ENCODE data around the gene PLEKHA5.
A peak's percentile ranks its signal among the peaks of the same experiment; 100 is the strongest.
"Not testable (repeated sequence)": the region's sequence is repeated elsewhere in the genome, so short reads cannot be mapped to it uniquely, and the experiment has no call there.

Gene PLEKHA5, protein sequence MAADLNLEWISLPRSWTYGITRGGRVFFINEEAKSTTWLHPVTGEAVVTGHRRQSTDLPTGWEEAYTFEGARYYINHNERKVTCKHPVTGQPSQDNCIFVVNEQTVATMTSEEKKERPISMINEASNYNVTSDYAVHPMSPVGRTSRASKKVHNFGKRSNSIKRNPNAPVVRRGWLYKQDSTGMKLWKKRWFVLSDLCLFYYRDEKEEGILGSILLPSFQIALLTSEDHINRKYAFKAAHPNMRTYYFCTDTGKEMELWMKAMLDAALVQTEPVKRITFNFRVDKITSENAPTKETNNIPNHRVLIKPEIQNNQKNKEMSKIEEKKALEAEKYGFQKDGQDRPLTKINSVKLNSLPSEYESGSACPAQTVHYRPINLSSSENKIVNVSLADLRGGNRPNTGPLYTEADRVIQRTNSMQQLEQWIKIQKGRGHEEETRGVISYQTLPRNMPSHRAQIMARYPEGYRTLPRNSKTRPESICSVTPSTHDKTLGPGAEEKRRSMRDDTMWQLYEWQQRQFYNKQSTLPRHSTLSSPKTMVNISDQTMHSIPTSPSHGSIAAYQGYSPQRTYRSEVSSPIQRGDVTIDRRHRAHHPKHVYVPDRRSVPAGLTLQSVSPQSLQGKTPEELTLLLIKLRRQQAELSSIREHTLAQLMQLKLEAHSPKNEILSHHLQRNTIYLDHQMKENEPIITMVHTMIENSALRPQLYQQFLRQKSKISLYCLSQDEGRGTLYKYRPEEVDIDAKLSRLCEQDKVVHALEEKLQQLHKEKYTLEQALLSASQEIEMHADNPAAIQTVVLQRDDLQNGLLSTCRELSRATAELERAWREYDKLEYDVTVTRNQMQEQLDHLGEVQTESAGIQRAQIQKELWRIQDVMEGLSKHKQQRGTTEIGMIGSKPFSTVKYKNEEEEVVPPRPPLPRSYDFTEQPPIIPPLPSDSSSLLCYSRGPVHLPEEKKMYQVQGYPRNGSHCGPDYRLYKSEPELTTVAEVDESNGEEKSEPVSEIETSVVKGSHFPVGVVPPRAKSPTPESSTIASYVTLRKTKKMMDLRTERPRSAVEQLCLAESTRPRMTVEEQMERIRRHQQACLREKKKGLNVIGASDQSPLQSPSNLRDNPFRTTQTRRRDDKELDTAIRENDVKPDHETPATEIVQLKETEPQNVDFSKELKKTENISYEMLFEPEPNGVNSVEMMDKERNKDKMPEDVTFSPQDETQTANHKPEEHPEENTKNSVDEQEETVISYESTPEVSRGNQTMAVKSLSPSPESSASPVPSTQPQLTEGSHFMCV

DNA sequence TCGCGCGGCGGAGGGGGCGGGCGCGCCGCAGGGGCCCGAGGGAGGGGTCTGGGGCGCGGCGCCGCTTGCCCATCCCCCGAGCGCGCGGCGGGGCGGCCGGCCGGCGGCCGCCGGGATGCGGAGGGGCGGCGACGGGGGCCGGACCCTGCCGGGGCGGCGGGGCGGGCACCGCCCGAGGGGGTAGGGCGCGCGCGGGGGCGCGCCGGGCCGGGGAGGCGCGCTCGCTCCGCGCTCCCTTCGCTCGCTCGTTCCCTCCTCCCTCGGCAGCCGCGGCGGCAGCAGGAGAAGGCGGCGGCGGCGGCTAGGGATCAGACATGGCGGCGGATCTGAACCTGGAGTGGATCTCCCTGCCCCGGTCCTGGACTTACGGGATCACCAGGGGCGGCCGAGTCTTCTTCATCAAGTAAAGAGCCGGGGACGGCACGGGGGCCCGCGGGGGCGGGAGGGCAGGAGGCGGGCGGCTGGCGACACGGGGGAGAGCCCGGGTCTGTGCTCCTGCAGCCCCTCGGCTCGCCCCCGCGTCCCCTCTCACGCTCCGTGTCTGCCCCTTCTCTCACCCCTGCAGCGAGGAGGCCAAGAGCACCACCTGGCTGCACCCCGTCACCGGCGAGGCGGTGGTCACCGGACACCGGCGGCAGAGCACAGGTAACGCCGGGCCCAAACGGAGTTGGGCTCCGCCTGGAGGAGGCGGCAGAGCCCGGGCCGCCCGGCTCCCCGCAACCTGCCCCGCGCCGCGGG is at the start of gene PLEKHA5:
Gene PLEKHA5, plus strand, starts transcription at position 248 of the 738 bp plus-strand sequence. Its CDS starts 67 bp downstream, at position 315.
- peak; percentile 27 to 52 for DNase-seq

DNA sequence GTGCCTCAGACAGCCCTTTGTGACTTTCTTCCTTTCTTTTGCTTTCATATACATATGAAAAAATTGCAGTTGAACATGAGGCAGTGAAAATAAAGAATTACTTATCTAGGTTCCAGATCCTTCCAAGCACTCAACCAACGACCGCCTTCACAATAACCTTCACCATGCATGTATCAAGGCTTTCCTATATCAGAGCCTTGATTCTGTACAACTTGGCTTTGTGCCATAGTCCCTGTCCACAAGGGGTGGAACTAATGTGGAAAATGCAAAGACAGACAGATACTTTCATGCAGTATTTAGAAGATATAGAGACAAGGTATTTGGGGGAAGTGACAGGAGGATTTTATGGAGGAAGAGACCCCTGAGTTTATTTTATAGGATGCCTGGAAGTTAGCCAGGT is 48.6 kb upstream of the PLEKHA5 start:
- DNase-seq: no peak

DNA sequence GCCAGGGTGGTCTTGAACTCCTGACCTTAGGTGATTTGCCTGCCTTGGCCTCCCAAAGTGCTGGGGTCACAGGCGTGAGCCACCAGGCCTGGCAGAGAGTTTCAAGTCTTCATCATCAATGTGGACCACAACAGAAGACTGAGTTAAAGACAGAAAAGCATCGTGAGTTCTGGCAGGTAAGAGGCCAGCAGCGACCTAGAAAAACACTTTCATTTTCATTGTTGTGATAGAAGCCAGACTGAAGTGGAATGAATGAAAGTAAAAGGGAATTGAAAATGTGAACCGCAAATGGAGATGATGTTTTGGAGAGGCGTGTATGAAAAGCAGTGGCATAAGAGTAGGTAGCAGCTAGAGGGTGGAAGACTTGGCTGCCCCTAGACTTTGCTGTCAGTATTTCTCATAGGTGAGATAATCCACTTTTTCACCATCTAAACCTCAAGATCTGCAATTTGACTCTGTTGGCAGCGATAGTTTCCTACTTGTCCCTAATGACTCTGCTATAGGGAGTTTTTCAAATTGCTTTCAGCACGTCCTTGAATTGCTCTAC is 47.1 kb upstream of the PLEKHA5 start:
- DNase-seq: no peak

DNA sequence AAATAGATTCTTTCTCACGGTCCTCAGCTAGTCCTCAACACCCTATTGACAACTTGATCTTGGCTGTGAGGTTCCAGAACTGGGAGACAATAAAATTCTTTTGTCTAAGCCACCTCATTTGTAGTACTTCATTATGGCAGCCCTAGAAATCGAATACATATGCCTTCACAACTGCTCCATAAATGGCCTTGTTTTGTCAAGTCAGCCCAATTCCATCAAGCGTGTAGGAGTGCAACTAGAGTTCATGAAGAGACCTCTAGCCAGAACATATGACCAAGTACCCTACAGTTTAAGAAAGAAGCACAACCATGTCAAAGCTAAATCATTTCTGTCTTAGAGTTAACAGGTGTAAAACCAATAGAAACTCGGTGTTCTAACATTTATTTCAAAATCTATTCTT is 45.0 kb upstream of the PLEKHA5 start:
- DNase-seq: no peak

DNA sequence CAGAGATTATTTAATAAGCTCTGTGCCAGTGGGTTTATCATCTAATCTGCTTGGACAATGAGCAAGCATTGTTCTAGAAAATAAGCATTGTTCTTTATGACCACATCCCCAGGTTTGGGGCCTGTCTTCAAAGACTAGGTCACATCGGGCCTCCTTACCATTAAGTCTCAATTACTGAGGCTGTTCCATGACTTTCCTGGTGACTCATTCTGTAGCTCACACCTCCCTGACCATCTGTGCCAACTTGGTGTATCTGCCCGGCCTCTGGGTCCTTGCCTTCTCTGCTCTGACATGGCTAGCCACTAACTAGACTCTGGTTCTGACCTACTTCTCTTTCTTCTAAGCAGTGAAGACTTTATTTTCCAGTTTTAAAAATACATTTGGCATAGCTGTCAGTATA is 44.4 kb upstream of the PLEKHA5 start:
- no peak for DNase-seq

DNA sequence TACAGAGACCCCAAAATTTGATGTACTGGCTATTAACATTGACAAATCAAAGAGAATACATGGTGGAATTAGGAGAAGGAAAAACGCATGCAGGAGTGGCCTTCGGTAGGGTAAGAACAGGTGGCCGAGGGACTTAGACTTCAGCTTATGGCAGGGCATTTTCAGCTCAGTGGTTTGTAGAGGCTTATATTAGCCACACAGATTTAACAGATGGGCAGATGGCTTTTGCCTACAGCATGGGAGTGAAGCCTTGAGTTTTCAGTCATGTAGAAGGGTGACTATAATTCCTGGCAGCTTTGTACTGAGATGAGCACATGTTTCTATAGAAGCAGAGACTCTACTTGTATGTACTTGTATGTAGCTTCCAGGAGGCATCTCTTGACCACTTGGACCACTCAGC is 40.9 kb upstream of the PLEKHA5 start:
- DNase-seq: no peak

DNA sequence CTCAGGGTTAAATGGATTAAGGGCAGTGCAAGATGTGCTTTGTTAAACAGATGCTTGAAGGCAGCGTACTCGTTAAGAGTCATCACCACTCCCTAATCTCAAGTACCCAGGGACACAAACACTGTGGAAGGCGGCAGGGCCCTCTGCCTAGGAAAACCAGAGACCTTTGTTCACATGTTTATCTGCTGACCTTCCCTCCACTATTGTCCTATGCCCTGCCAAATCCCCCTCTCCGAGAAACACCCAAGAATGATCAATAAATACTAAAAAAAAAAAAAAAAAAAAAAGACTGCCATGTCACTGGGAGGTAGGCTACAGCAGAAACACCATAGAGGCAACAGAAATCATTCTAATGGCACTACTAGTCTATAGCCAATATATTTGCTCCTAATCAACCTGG is 37.1 kb upstream of the PLEKHA5 start:
- DNase-seq: not testable (repeated sequence)

DNA sequence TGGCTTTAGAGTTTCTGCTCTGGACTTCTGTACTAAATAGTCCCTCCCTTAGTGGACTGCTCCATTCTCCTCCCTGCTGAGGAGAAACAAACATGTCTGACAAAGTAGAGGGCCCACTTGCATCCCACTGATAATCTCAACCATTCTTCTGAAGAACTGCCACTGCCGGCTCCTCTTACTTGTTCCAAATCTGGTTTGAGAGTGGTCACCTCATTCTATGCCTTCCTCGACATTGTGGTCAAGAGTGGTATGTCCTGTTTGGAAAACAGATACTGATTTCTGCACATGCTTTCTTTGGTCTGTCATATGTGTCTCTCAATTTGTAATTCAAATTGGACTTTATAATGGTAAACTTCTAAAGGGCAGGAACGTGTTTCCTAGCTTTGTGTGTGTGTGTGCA is 36.3 kb upstream of the PLEKHA5 start:
- no peak for DNase-seq

DNA sequence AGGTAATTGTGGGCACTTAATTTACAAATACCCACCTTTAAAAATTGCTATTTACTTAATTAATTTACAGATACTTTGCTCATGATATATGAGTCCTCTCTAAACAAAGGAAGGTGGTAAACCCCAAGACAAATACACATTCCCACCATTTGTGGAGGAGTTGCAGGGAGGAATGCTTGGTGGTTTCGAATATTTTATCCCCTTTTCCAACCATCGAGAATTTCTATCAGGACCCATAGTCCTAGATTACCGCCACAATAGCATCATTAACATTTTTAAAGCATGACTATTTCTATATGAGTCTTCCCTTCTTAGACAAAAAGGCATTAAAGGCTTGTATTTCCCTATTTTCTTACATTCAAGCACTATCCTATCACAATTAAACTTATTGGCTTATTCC is 34.2 kb upstream of the PLEKHA5 start:
- DNase-seq: no peak

DNA sequence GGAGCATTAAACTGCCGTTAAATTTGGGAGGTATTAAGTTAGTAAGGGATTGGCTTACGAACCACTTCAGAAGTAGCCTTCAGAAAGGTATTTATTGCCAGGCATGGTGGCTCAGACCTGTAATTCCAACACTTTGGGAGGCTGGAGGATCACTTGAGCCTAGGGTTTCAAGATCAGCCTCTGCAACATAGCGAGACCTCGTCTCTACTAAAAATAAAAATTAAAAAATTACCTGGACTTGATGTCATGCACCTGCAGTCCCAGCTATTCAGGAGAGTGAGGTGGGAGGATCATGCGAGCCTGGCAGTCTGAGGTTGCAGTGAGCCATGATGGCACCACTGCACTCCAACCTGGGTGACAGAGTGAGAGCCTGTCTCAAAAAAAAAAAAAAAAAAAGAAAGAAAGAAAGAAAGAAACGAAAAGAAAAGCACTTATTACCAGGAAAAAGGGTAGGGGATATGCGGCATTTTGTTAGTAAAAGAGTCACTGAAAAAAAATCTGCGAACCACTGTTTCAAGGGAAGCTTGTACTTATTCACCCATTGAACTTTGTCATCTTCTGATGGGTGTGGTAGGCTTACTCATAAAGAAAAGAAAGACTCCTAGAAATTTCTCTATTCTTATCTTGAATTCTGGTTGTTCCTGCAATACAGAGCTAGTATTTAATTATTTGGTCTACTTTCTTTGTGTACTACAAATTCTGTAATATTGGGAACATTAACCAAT is 33.6 kb upstream of the PLEKHA5 start:
- no peak for DNase-seq

DNA sequence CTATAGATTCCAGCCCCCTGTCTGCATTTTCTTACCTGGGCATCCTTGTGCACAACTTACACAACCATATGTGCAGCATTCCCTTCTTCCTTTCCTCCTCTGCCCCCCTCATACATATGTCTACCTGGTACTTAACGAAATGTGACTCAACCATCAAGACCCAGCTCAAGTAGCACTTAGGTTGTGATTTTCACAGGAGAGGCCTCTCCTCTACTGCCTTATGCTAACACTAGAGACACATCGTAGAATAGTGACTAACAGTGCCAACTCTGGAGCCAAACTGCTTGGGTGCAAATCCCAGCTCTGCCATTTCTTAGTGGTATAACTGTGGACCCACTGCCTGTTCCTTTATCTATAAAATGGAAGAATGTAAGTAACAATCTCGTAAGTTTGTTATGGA is 24.1 kb upstream of the PLEKHA5 start:
- DNase-seq: no peak

DNA sequence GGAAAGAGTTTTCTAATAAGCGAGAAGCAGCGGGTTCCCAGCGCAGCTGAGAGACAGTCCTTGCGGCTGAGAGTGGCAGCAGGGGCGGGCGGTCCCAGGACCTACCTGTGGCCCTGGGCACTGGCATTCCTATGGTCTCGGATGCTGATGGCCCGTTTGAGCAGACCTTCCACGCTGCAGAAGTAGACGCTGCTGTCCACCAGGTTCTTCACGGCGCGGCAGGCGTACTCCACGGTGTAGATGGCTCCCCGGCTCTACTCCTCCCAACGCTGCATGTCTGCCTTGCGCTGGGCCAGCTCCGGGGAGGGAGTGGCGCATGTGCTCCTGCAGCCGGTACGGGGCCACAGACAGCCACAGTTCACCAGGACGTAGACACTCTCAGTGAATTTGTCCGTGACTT is 21.8 kb upstream of the PLEKHA5 start:
- no peak for DNase-seq

DNA sequence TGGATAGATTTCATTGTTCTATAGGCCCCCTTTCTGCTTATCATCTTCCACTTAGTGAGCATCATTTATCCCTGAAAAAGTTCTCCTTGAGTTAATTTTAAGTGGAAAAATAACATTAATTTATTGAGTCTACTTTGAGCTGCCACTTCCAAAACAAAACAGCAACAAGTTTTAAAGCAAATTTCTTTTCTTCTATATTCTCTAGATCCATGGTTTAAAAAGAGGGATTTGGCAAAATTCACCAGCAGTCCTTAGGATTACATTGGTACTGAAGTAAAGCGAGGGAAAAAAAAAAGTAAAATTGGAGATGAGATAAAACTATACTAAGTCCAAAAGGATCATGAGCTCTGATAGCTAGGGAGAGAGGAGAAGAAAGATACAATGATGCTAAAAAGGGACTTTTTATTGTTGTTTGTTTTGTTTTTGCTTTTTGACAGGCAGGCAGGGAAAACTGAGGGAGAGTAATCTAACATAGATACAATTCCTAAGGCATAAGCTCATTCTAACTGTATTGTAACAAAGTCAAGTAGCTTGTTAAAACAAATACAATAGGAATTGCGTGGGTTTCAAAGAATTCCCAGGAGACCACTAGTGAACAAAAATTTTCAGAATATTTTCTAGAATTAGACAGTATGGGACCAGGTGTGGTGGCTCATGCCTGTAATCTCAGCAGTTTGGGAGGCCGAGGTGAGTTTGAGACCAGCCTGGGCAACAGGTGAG is 19.2 kb upstream of the PLEKHA5 start:
- DNase-seq: no peak

DNA sequence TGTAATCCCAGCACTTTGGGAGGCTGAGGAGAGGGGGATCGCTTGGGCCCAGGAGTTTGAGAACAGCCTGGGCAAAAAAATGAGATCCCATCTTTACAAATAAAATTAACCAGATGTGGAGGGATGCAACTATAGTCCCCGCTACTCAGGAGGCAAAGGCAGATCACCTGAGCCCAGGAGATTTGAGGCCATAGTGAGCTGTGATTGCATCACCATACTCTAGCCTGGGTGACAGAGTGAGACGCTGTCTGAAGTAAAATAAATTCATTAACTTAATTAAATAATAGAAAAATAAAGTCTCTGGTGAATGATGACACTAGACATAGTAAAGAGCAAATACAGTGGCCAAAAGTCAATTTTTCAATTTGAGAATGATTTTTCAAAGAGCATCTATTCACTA is 16.1 kb upstream of the PLEKHA5 start:
- DNase-seq: no peak

DNA sequence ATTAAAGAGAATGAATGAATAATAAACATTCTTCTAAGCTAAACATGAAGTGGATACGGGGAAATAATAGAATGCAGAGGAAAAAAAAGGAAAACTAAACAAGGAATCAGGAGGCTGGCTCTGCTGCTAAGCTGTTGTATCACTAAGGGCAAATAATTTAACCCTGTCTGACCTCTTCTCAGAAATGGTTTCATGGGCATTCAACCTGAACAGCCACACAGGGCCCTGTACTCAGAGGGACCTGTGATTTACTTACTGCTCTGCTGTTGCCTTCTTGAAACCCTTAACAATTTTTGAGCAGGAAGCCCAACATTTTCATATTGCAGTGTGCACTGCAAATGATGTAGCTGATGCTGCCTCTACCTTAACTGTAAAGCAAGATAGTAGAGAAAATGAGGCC is 14.2 kb upstream of the PLEKHA5 start:
- DNase-seq: no peak

DNA sequence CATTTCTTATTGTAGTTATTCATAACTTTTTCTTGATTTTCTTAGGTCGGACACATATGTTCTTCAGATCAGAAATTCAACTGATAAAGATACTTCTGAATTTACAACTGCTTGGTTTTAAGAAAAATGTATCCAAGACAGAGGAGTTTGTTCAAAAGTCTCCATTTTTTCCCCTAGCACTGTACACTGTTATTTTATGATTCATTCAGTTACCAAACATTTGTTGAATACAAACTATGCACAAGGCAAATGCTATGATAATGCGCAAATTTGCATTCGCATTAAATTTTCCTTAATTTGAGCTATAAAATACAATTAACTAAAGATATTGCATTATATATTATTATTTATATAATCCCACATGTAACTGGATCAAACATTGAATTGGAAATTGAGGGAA is 10.1 kb upstream of the PLEKHA5 start:
- no peak for DNase-seq

DNA sequence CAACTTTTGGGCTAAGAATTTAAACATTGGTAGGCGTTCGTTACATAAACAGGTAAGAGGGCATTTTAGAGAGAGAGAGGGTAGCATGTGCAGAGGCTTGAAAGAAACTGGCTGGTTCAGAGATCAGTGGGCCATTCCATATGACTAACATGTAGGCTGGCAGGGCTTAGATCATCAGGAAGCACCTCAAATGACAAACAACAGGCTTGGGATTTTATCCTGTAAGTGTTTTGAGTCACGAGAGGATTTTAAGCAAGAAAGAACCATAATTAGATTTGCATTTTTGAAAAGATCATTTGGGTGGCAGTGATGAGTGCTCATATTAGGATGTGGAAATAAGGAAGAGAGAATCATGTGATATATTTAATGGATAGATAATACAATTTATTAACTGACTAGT is 8.7 kb upstream of the PLEKHA5 start:
- DNase-seq: peak in 1 of 2 donors; percentile 15

DNA sequence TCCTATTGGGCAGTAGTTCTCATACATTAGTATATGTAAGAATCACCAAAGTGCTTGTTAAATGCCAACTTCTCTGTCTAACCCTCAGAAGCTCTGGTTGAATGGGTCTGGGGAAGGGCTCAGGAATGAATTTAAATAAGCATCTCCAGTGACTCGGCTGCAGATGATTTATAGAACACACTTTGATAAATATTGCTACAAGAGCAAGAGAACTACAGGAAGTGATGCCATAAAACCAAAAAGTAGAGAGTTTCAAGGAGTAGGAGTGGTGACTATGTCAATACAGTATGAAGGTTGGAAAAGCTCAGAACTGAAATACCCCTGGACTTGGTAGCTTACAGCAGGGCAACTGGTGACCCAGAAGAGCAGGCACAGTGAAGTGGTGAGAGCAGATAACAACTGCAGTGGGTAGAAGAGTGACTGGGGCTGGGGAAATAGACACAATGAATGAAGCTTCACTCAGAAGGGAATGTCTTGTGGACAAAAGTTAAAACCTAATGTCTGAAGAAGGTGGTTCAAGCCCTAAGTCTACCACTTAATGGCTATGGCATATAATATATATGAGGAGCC is 8.0 kb upstream of the PLEKHA5 start:
- no peak for DNase-seq

DNA sequence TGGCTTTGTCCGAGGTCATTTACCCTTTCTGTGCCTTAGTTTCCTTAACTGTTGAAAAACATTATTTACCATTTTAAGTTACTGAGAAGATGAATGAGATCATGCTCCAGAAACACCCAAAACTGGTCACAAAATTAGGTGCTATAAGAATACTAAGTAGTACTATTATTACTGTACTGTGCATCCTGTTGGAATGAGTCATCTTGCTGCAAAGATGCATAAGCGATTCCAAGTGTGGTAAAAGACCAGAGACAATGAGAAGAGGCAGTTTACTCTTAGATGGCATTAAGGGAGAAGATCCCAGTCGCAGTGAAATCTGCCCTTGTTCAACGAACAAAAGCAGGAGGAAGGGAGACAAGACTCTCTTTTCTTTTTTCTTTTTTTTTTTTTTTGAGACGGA is 4.2 kb upstream of the PLEKHA5 start:
- DNase-seq: no peak

DNA sequence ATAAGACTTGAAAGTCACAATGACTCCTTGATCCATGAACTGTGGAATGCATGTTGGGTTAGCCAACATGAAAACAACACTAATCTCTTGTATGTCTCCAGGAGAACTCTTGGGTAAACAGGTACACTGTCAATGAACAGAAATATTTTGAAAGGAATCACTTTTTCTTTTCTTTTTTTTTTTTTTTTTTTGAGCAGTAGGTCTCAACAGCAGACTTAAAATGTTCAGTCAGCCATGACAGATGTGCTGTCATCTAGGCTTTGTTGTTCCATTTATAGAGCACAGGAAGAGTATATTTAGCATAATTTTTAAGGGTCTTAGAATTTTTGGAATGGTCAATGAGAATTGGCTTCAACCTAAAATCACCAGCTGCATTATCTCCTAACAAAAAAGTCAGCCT is 2.3 kb upstream of the PLEKHA5 start:
- DNase-seq: no peak
